GM12878 (cell line): ENCODE data around the gene CACYBP.

Experiments used
- CBFB ChIP-seq: IDR thresholded peaks from 2 replicates; pipeline ENCODE4 v1.6.1; 2016; ENCODE audit warnings: antibody characterized with exemption, low read depth
- EP300 ChIP-seq, 2 experiments: fragments of 150-350 bp in 1 of 2; IDR thresholded peaks; 2 replicates each; pipeline ENCODE4 v1.6.1; 2011 to 2012; ENCODE audit warnings: low read depth in 2 of 2, low read length in 2 of 2, borderline replicate concordance in 1 of 2, improper control_type of control experiment in 1 of 2, inconsistent platforms in 1 of 2; ENCODE audit not compliant: control insufficient read depth in 1 of 2
- FOS ChIP-seq: IDR thresholded peaks from 3 replicates; pipeline ENCODE4 v1.6.1; 2011; ENCODE audit warnings: borderline replicate concordance; ENCODE audit not compliant: insufficient read length; ENCODE audit errors: extremely low read depth
- KLF5 ChIP-seq: fragments of 450-650 bp; IDR thresholded peaks from 2 replicates; pipeline ENCODE4 v1.6.1; 2014; ENCODE audit warnings: mild to moderate bottlenecking; ENCODE audit not compliant: partially characterized antibody
- NBN ChIP-seq: fragments of 450-650 bp; IDR thresholded peaks from 2 replicates; pipeline ENCODE4 v1.6.1; 2016
- SP1 ChIP-seq: IDR thresholded peaks from one replicate; pipeline ENCODE4 v1.6.1; 2011; ENCODE audit warnings: low read depth, low read length
- STAT1 ChIP-seq: fragments of 450-650 bp; conservative IDR thresholded peaks from 2 replicates; pipeline ENCODE4 v1.6.1; 2014; ENCODE audit warnings: antibody characterized with exemption, mild to moderate bottlenecking
- YBX1 ChIP-seq: fragments of 450-650 bp; IDR thresholded peaks from 2 replicates; pipeline ENCODE4 v1.6.1; 2016; ENCODE audit warnings: antibody characterized with exemption
- TF ChIP-seq, protein P1 (sequence below): fragments of 450-650 bp; IDR thresholded peaks from 2 replicates; pipeline ENCODE4 v1.6.1; 2017; ENCODE audit warnings: mild to moderate bottlenecking
- TF ChIP-seq, protein P2 (sequence below), 3 experiments: IDR thresholded peaks in 2 of 3; conservative IDR thresholded peaks in 1 of 3; 2 replicates each; pipeline ENCODE4 v1.5.1; 2011; ENCODE audit warnings: low read depth in 3 of 3, low read length in 3 of 3, mild to moderate bottlenecking in 3 of 3, control low read depth in 2 of 3, moderate library complexity in 2 of 3, inconsistent platforms in 1 of 3, mixed read lengths in 1 of 3; ENCODE audit not compliant: control insufficient read depth in 2 of 3, insufficient read depth in 1 of 3; ENCODE audit errors: extremely low read depth in 1 of 3

DNA sequence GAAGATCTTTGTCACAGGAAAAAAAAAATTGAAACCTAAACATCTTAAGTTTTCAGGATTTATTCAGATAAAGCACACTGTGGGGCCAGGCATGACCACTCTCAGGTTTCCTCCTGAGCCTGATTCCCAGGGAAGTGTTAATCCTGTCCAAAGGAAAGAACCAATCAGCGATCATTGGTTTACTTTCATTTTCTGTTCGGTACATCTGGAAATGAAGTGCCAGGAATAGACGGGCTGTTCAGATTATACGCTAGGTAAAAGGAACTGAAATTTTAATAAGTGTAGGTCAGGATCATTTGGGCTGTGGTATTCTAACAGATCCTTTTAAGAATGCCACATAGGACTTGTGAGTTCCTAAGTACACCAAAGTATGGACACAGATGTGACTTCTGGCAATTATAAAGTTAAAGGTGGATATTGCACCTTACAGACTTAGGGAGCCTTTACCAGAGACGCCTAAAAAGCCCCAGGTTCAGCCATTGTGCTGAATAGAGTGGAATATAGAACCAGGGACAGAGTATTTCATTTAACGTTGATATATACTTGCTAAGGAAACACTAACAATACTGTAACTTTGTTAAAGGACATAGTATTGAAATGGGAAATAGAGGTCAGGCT lies 9.3 kb upstream of the CACYBP start:
- TF ChIP-seq, protein P1, sequence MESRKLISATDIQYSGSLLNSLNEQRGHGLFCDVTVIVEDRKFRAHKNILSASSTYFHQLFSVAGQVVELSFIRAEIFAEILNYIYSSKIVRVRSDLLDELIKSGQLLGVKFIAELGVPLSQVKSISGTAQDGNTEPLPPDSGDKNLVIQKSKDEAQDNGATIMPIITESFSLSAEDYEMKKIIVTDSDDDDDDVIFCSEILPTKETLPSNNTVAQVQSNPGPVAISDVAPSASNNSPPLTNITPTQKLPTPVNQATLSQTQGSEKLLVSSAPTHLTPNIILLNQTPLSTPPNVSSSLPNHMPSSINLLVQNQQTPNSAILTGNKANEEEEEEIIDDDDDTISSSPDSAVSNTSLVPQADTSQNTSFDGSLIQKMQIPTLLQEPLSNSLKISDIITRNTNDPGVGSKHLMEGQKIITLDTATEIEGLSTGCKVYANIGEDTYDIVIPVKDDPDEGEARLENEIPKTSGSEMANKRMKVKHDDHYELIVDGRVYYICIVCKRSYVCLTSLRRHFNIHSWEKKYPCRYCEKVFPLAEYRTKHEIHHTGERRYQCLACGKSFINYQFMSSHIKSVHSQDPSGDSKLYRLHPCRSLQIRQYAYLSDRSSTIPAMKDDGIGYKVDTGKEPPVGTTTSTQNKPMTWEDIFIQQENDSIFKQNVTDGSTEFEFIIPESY, result no peak
- TF ChIP-seq KLF5, result no peak
- no peak for TF ChIP-seq YBX1
- TF ChIP-seq, protein P2, sequence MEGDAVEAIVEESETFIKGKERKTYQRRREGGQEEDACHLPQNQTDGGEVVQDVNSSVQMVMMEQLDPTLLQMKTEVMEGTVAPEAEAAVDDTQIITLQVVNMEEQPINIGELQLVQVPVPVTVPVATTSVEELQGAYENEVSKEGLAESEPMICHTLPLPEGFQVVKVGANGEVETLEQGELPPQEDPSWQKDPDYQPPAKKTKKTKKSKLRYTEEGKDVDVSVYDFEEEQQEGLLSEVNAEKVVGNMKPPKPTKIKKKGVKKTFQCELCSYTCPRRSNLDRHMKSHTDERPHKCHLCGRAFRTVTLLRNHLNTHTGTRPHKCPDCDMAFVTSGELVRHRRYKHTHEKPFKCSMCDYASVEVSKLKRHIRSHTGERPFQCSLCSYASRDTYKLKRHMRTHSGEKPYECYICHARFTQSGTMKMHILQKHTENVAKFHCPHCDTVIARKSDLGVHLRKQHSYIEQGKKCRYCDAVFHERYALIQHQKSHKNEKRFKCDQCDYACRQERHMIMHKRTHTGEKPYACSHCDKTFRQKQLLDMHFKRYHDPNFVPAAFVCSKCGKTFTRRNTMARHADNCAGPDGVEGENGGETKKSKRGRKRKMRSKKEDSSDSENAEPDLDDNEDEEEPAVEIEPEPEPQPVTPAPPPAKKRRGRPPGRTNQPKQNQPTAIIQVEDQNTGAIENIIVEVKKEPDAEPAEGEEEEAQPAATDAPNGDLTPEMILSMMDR (IDR thresholded peaks at IDR 0.05 in 2 of 3, conservative IDR thresholded peaks at IDR 0.05 in 1 of 3; ENCODE audit: control insufficient read depth in 2 of 3, extremely low read depth in 1 of 3, insufficient read depth in 1 of 3, low read depth in 3 of 3, low read length in 3 of 3), result no peak
- no peak for TF ChIP-seq CBFB
- no peak for TF ChIP-seq SP1
- TF ChIP-seq NBN, result no peak
- no peak for TF ChIP-seq STAT1
- TF ChIP-seq EP300 (IDR thresholded peaks at IDR 0.05; ENCODE audit: borderline replicate concordance in 1 of 2, control insufficient read depth in 1 of 2, low read depth in 2 of 2, low read length in 2 of 2), result no peak
- no peak for TF ChIP-seq FOS
